Measurements from ENCODE around the gene SERHL2. TPM values are rescaled to one million over a fixed set of nuclear protein-coding genes. Genes with fewer than 3 reads are reported as not detected.

Gene SERHL2
- total and polyA plus RNA-seq, 2 donors (not counting 3 experiments of a cell fraction or from before 2014, with no cell fraction given), result 0.80 to 2.0 TPM

DNA sequence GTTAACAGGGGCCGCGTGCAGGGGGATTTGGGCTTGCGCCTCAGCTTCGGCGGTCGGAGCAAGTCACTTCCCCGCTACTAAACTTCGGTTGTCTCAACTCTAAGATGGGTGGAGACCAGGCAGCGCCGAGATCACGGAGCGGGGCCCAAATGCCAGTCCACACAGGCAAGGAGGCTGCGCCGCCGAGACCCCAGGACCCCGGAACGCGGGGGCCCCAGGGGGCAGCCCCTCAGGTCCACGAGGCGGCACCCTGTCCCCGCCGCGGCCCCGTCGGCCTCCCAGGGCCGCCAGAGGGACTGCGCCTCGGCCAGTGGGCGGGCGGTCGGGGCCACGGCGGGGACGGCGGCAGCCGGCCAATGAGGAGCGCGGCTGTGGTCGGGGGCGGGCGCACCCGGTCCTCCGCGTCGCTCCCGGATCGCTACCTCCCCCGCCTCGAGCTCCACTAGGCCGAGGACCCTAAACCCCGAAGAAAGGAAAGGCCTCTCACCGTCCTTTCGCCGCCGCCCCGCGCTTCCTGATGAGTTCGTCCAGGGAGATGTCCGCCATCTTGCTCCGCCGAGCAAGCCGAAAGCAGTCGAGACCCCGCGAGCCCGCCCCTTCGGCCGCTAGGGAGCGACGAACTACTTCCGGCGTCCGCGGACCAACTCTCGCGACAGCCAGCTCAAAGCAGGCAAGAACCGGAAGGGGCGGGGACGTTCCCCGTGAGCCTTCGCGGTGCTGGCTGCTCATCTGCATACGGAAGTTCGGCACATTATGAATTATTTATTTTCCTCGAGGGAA, 60.7 kb downstream of the SERHL2 start, which contains the start of gene POLDIP3:
POLDIP3 (minus strand) TSS at position 572 of the 780 bp plus-strand sequence; CDS start at position 546, 26 bp downstream.
- POLR2A ChIA-PET, result interaction anchor here (0.6 to 2.0 kb wide), 6 partner anchors 21 to 476 kb away, joined by 3 to 9 read pairs (median 3); partner anchors contain the start of gene CYB5R3
- TF ChIP-seq POLR2AphosphoS5 (IDR thresholded peaks at IDR 0.05; ENCODE audit: insufficient read depth, low read depth, low read length) (peak; percentile 89), POLR2A (IDR thresholded peaks at IDR 0.05; ENCODE audit: low read depth, low read length) (peak; percentile 75), EZH2 (IDR thresholded peaks at IDR 0.05; ENCODE audit: borderline replicate concordance, low read depth, low read length, severe bottlenecking) (no peak), CTCF (IDR thresholded peaks at IDR 0.05; ENCODE audit: extremely low read depth in 1 of 2, insufficient read depth in 1 of 2, low read depth in 1 of 2, low read length in 2 of 2) (peak in 1 of 2 donors; percentile 35), MYC (IDR thresholded peaks at IDR 0.05; ENCODE audit: low read depth, low read length) (no peak)
- peak within 1 kb of the TSS; percentile 89 to 94 (median 90) for H3K4me3 ChIP-seq (replicated peaks in 1 of 3; ENCODE audit: insufficient read depth in 1 of 3, low read depth in 1 of 3, low read length in 3 of 3)
- H3K4me2 ChIP-seq (ENCODE audit: insufficient read depth, low read length), result peak within 1 kb of the TSS; percentile 99
- no peaks in the 10 kb centered on the region for H4K20me1 ChIP-seq (replicated peaks; ENCODE audit: control insufficient read depth, extremely low read depth, insufficient read depth, low read length)
- CTCF ChIA-PET, result interaction anchor here (1.4 to 3.1 kb wide), 4 partner anchors 11 to 476 kb away, joined by 3 to 9 read pairs (median 4); no protein-coding TSS in a partner anchor
- dilution Hi-C loops (cut with MboI; ENCODE audit: extremely low pct_ligation_motif_present, low sequenced_read_pairs), result no loop called here
- H3K9me3 ChIP-seq (replicated peaks; ENCODE audit: control insufficient read depth, insufficient read depth, low read length), result no peaks in the 10 kb centered on the region
- H3K27ac ChIP-seq (ENCODE audit: insufficient read depth, low read depth, low read length), result peak within 1 kb of the TSS; percentile 99
- BruUV-seq (replicated peaks), result no TSS peak
- H3K27me3 ChIP-seq (ENCODE audit: control insufficient read depth in 2 of 2, insufficient read depth in 2 of 2, low read length in 2 of 2), result no peaks in the 10 kb centered on the region
- peaks cover 23% of the 10 kb centered on the region for H3K4me1 ChIP-seq (ENCODE audit: control insufficient read depth, extremely low read depth, insufficient read depth, low read length)
- peak within 1 kb of the TSS; percentile 96 for H3K9ac ChIP-seq (replicated peaks; ENCODE audit: extremely low read depth, insufficient read depth, low read length)
- FAIRE-seq (peak; percentile 99), DNase-seq (ENCODE audit: low read depth, low spot score) (peak; percentile 97)
- H3K79me2 ChIP-seq (ENCODE audit: control insufficient read depth, insufficient read depth, low read length), result peaks cover 45% of the 10 kb centered on the region
- peaks cover 0 to under 1% of the 10 kb centered on the region in 2 experiments for H3K36me3 ChIP-seq (ENCODE audit: control insufficient read depth in 2 of 2, extremely low read depth in 1 of 2, insufficient read depth in 2 of 2, low read length in 2 of 2)
- H3K9me1 ChIP-seq (replicated peaks; ENCODE audit: control insufficient read depth, extremely low read depth, insufficient read depth, low read length), result no peaks in the 10 kb centered on the region
- H2AFZ ChIP-seq (ENCODE audit: low read depth, low read length), result peak within 1 kb of the TSS; percentile 83
- intact Hi-C loops (cut with micrococcal nuclease), result loop anchor here (1.0 to 5.0 kb wide), 2 partner anchors 21 to 108 kb away; partner anchors contain the start of gene A4GALT

All from endothelial cell of umbilical vein (primary cell).